Measurements from ENCODE around the gene UBXN4. TPM values are rescaled to one million over a fixed set of nuclear protein-coding genes. Genes with fewer than 3 reads are reported as not detected.

The UBXN4 gene
- total and polyA plus RNA-seq, 2 of the 13 experiments (the other 11 are each of a cell fraction or from before 2014, with no cell fraction given), result 74.2 to 104 TPM

Small RNA genes within 50 kb of the gene (small RNA-seq; reads per million reads assigned to genes)
- gene RF00019 (ENCODE audit: insufficient read depth in 2 of 3, insufficient read length in 3 of 3, low read depth in 2 of 3, low replicate concordance in 1 of 3), result 0 reads per million in 3 experiments

Other genes starting within 250 kb of the UBXN4 start
- 25.2 and 33.5 TPM in 2 replicates for gene ZRANB3, start 210.6 kb upstream of the UBXN4 start, total RNA-seq (2016; rRNA removed; fragmentation: Illumina TruSeq; extraction: Trizol)
- 4.8 and 5.8 TPM in 2 replicates for gene ZRANB3, start 210.6 kb upstream of the UBXN4 start, polyA plus RNA-seq (2011; rRNA removed)
- 15.7 and 20.3 TPM in 2 replicates for gene R3HDM1, start 210.4 kb upstream of the UBXN4 start, total RNA-seq (2016; rRNA removed; fragmentation: Illumina TruSeq; extraction: Trizol)
- 47.8 and 54.3 TPM in 2 replicates for gene R3HDM1, start 210.4 kb upstream of the UBXN4 start, polyA plus RNA-seq (2011; rRNA removed)
- not detected in 2 replicates for gene LCT, start 95.3 kb downstream of the UBXN4 start, total RNA-seq (2016; rRNA removed; fragmentation: Illumina TruSeq; extraction: Trizol)
- not detected in 2 replicates for gene LCT, start 95.3 kb downstream of the UBXN4 start, polyA plus RNA-seq (2011; rRNA removed)
- gene MCM6, start 134.6 kb downstream of the UBXN4 start, total RNA-seq (2016; rRNA removed; fragmentation: Illumina TruSeq; extraction: Trizol), result 18.7 and 48.5 TPM in 2 replicates
- 6.1 and 9.7 TPM in 2 replicates for gene MCM6, start 134.6 kb downstream of the UBXN4 start, polyA plus RNA-seq (2011; rRNA removed)
- 149 and 246 TPM in 2 replicates for gene DARS1, start 243.8 kb downstream of the UBXN4 start, total RNA-seq (2016; rRNA removed; fragmentation: Illumina TruSeq; extraction: Trizol)
- 149 and 230 TPM in 2 replicates for gene DARS1, start 243.8 kb downstream of the UBXN4 start, polyA plus RNA-seq (2011; rRNA removed)

Data from HepG2 (cell line).